Testis (tissue), 3 donors: ENCODE results near the gene CACNA2D3. TPM values are rescaled to one million over a fixed set of nuclear protein-coding genes. Genes with fewer than 3 reads are reported as not detected.

ENCODE experiments used
- DNase-seq: peaks from one replicate; pipeline ENCODE4 v3.0.0-alpha.2; 2019
- H3K27ac ChIP-seq, 2 donors: fragments of 200-600 bp; sonication (generic); one replicate each; pipeline ENCODE4 v1.5.1; 2019
- H3K27me3 ChIP-seq: fragments of 200-600 bp; sonication (generic); one replicate; pipeline ENCODE4 v1.5.1; 2019
- H3K36me3 ChIP-seq: fragments of 200-600 bp; sonication (generic); one replicate; pipeline ENCODE4 v1.5.1; 2017; ENCODE audit warnings: low read depth; ENCODE audit errors: missing control alignments
- H3K4me1 ChIP-seq: fragments of 200-600 bp; sonication (generic); one replicate; pipeline ENCODE4 v1.5.1; 2019
- H3K4me3 ChIP-seq, 2 donors: fragments of 200-600 bp; sonication (generic); one replicate each; pipeline ENCODE4 v1.5.1; 2017 to 2019
- H3K9me3 ChIP-seq: fragments of 200-600 bp; sonication (generic); one replicate; pipeline ENCODE4 v1.5.1; 2017
- CTCF ChIP-seq, 3 experiments: fragments of 450-650 bp in 2 of 3; fragments of 200-600 bp in 1 of 3; sonication (generic) in 1 of 3; IDR thresholded peaks; one replicate each; pipeline ENCODE4 v1.5.1; 2016 to 2019; ENCODE audit warnings: antibody characterized with exemption in 3 of 3, mild to moderate bottlenecking in 2 of 3, moderate library complexity in 1 of 3
- POLR2A ChIP-seq: fragments of 450-650 bp; IDR thresholded peaks from one replicate; pipeline ENCODE4 v1.6.1; 2017; ENCODE audit warnings: antibody characterized with exemption, mild to moderate bottlenecking, moderate library complexity
- WGBS, 2 donors: methylation state at CpG; one replicate each; pipeline ENCODE4 v1.1.5; 2018; 5-methylcytosine and 5-hydroxymethylcytosine counted together
- intact Hi-C: fragments of 100-400 bp; cut with DNase I; formaldehyde crosslinking; loops from one replicate; pipeline ENCODE4 v1.15.1; 2023; ENCODE audit warnings: low total_unique reads
- polyA plus RNA-seq: library from polyadenylated mRNA; stranded (reverse); fragments of 350-450 nt; fragmentation: Illumina TruSeq; extraction: RNeasy Lipid Tissue Mini Kit (QIAGEN cat#74804); gene quantifications from one replicate; pipeline ENCODE4 v1.2.3, GENCODE V29; 2014; ENCODE audit warnings: low read depth, low replicate concordance; ENCODE audit not compliant: insufficient read depth
- total RNA-seq, 2 donors: library from RNA; depleted of rRNA; stranded (reverse); fragments of >200 nt; gene quantifications; one replicate each; pipeline ENCODE4 v1.2.3, GENCODE V29; 2016

CACNA2D3 gene
- total and polyA plus RNA-seq, 3 donors from 2014 or later: 10.1 to 16.5 (median 11.2) TPM

GRCh38 chr3:54506603-54507002 lies 384.3 kb downstream of the CACNA2D3 start:
- 91 to 93% methylated on average over 3 of the region's 3 CpGs for WGBS, 2 donors
- intact Hi-C loops: no loop called here
- no peak for DNase-seq
- no peaks in the 10 kb centered on the region for H3K4me1 ChIP-seq
- H3K9me3 ChIP-seq: no peaks in the 10 kb centered on the region
- H3K27ac ChIP-seq: no peak overlapping the region
- no peaks in the 10 kb centered on the region for H3K36me3 ChIP-seq
- no peak overlapping the region for H3K4me3 ChIP-seq
- H3K27me3 ChIP-seq: no peaks in the 10 kb centered on the region
- TF ChIP-seq CTCF (IDR thresholded peaks at IDR 0.05) (no peak), POLR2A (no peak)

- no peak overlapping the region for H3K27ac ChIP-seq
- intact Hi-C loops: no loop called here
- H3K36me3 ChIP-seq: no peaks in the 10 kb centered on the region
- DNase-seq: no peak
- no peaks in the 10 kb centered on the region for H3K27me3 ChIP-seq
- no peak overlapping the region for H3K4me3 ChIP-seq
- TF ChIP-seq POLR2A (no peak), CTCF (IDR thresholded peaks at IDR 0.05) (no peak)
- no peaks in the 10 kb centered on the region for H3K4me1 ChIP-seq
- 83 to 100% methylated on average over 1 of the region's 1 CpG for WGBS, 2 donors
- H3K9me3 ChIP-seq: no peaks in the 10 kb centered on the region
Measured at GRCh38 chr3:54507876-54508460, 385.6 kb downstream of the CACNA2D3 start.

DNA sequence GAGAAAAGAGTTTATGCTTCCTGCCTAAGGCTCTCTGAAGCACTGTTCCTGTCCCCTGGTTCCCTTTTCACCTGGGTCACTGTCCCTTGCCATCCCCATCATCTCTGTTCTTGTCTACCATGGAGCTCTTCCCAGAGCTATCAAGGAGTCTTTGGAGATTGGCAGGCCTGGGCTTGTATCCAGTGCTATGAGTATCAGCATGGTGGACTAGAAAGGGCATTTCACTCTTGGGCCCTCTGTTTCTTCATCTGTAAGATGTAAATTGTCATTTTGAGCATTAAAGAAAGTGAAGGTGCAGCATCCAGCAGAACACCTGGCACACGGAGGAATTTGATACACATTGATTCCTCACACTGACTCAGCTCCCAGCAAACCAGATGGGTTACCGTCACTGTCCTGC lies 388.2 kb downstream of the CACNA2D3 start:
- no peaks in the 10 kb centered on the region for H3K27me3 ChIP-seq
- 76 to 96% methylated on average over 2 of the region's 2 CpGs for WGBS, 2 donors
- intact Hi-C loops: no loop called here
- no peak for DNase-seq
- H3K4me1 ChIP-seq: no peaks in the 10 kb centered on the region
- H3K9me3 ChIP-seq: no peaks in the 10 kb centered on the region
- TF ChIP-seq POLR2A (no peak), CTCF (IDR thresholded peaks at IDR 0.05) (no peak)
- H3K4me3 ChIP-seq: no peak overlapping the region
- H3K27ac ChIP-seq: no peak overlapping the region
- no peaks in the 10 kb centered on the region for H3K36me3 ChIP-seq

DNA sequence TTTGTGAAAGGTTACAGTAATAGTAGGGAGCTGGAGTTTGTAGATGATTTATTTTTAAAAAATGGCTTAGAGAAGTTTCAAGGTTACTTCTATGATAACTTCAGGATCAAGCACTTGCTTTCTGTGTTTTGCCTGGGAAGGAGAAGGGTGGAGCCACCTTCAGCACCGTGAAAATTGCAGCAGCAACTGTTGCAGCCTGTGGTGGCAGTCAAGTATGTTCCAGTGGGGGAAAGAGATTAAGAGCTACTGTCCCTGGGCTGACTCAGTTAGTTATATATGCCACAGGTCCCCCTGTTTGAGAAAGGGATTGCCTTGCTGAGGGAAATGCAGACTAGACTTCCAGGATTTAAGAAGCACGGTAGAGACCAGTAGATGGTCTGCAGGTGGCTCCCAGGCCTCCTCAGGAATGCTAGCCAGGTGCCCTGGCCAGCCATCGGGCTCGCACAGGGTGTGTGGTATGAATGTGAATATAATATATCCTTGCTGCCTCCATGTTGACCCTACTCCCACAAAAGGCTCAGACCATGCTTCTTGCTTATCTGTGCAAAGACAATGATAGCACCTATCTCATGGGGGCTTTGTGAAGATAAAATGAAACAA lies 389.5 kb downstream of the CACNA2D3 start:
- no peak for DNase-seq
- intact Hi-C loops: no loop called here
- no peak for TF ChIP-seq POLR2A
- TF ChIP-seq CTCF (IDR thresholded peaks at IDR 0.05): no peak
- H3K4me1 ChIP-seq: no peaks in the 10 kb centered on the region
- H3K27ac ChIP-seq: no peak overlapping the region
- no peaks in the 10 kb centered on the region for H3K27me3 ChIP-seq
- H3K4me3 ChIP-seq: no peak overlapping the region
- no peaks in the 10 kb centered on the region for H3K36me3 ChIP-seq
- no peaks in the 10 kb centered on the region for H3K9me3 ChIP-seq
- 54 to 76% methylated on average over 4 of the region's 4 CpGs for WGBS, 2 donors

DNA sequence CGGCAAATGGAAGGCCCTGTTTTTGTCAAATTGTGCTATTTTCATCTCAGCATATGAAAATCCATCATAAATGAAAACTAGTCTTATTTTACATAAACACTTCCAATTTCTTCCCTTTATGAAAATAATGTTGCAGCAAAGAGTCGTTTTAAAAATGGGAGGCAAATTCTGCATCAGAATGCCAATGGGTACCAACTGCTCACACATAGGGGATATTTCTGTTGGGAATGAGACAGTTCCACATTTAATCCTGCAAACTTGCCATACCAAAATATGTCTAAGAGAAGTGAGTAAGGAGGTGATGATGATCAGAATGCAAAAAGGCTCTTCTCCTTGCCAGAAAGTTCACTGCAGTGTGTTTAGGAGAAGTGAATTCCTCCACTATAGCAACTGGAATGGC lies 391.7 kb downstream of the CACNA2D3 start:
- no peak overlapping the region for H3K27ac ChIP-seq
- no peaks in the 10 kb centered on the region for H3K36me3 ChIP-seq
- intact Hi-C loops: no loop called here
- H3K4me3 ChIP-seq: no peak overlapping the region
- H3K9me3 ChIP-seq: no peaks in the 10 kb centered on the region
- no peak for DNase-seq
- TF ChIP-seq CTCF (IDR thresholded peaks at IDR 0.05): no peak
- no peak for TF ChIP-seq POLR2A
- no peaks in the 10 kb centered on the region for H3K27me3 ChIP-seq
- no peaks in the 10 kb centered on the region for H3K4me1 ChIP-seq
- 92 to 100% methylated on average over 2 of the region's 2 CpGs for WGBS, 2 donors
